ENCODE measurements around the gene TGFBR3. TPM values are rescaled to one million over a fixed set of nuclear protein-coding genes. Genes with fewer than 3 reads are reported as not detected.

Gene TGFBR3
- total RNA-seq = 20.5 and 56.9 TPM in 2 replicates

DNA sequence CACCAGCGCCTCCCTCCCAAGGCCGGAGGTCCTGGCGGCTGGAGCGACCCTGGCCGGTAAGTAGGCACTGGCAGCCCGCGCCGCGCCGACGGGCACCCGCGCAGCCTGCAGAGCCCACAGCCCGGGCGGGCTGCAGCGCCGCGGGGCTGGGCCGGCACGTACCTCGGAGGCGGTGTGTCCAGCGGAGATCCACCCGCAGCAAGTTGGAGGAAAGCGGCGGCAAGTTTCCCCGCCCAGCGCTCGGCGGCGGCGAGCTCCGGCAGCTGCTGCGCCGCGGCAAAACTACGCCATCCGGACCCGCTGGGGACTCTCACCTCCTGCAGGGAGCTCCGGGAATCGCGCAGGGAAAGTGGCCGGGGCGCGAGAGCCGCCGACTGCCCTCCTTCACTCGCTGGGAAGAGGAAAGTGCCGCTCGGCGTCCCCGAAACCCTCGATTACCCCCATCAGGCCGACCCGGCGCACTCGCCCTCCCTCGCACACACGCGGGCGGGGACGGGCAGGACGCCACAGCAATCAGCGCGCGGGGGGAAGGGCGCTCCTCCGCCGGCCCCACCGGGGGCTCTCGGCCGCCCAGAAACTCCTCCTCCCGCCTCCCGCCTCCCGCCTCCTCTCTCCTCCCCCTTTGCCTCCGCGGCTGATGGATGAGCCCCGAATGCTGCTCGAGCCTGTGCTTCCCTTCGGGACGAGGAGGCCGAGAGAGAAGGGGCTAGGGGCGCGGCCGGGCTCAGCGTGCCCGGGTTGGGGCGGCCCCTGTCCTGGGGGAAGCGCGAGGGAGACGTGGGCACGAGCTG, at the start of gene TGFBR3:
Gene TGFBR3, minus strand, starts transcription at position 436 of the 791 bp plus-strand sequence. CDS start 24,620 bp downstream, outside the sequence.

Small RNA genes lying within 50 kb of the gene (small RNA-seq; reads per million reads assigned to genes)
- not detected for gene RN7SL653P (ENCODE audit: low replicate concordance)

Other genes with a start within 250 kb of the TGFBR3 start
- gene BRDT, start 63.2 kb upstream of the TGFBR3 start, total RNA-seq = 0.22 and 2.1 TPM in 2 replicates
- 0.88 and 7.0 TPM in 2 replicates for gene EPHX4, start 143.8 kb upstream of the TGFBR3 start, total RNA-seq
- not detected in 2 replicates for gene SETSIP, start 189.3 kb upstream of the TGFBR3 start, total RNA-seq
- 2.4 and 2.8 TPM in 2 replicates for gene BTBD8, start 194.2 kb upstream of the TGFBR3 start, total RNA-seq